Measurements from ENCODE around the gene ALX4.

The ALX4 gene

DNA sequence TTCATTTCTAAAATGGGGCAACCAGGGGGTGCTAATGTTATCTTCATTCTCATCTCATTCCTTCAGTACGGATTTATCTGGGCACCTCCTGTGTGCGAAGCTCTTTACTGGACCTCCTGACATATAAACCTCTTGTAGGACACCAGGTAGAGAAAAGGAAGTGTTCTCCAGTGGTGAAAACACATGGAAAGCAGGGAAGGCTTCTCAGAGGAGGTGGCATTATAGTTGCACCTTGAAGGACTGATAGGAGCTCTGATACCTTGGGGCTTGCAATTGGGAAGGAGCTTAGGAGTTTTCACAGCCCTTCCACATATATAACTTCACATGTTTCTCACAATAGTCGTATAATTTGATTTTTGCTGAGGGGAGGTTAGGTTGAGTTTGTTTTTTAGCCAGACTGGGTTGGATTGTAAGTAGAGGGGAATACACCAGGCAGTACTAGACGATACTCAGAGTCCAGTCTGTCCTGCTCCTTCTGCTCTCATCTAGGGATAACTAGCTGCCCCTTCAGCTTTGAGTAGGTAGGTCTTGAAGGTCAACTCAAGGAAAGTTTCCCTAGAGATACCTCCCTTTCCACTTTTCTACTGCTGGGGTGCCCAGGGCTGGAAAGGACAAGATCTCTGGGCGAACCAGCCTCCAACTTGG lies 34.0 kb upstream of the ALX4 start:
- Mint-ChIP-seq H3K4me1 (peaks cover 7% of the 10 kb centered on the region), H3K27ac (no peak overlapping the region), H3K36me3 (no peaks in the 10 kb centered on the region), H3K4me3 (no peak overlapping the region), H3K27me3 (peaks cover 44% of the 10 kb centered on the region), H3K9me3 (no peaks in the 10 kb centered on the region)
- no peak for ATAC-seq

DNA sequence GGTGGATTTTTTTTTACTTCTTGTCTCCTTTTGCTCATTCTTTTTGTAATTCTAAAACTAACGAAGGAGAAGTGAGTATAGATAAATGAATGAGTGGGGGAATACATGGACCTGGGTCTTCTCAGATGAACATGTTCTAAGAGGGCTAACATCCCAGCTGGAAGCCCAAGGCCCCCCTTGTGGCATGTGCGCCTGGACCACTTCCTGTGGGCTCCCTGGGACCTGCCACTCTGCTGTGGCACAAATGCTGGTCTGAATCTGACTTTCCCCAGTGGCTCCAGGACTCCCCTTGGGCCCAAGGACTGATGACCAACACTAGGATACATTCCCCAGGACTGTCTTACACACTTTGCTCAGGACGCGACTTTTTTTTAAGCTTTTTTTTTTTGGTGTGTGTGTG lies 32.7 kb upstream of the ALX4 start:
- Mint-ChIP-seq H3K27me3 (peaks cover 52% of the 10 kb centered on the region), H3K4me3 (no peak overlapping the region), H3K27ac (no peak overlapping the region), H3K9me3 (no peaks in the 10 kb centered on the region), H3K36me3 (no peaks in the 10 kb centered on the region), H3K4me1 (peaks cover 7% of the 10 kb centered on the region)
- ATAC-seq: no peak

DNA sequence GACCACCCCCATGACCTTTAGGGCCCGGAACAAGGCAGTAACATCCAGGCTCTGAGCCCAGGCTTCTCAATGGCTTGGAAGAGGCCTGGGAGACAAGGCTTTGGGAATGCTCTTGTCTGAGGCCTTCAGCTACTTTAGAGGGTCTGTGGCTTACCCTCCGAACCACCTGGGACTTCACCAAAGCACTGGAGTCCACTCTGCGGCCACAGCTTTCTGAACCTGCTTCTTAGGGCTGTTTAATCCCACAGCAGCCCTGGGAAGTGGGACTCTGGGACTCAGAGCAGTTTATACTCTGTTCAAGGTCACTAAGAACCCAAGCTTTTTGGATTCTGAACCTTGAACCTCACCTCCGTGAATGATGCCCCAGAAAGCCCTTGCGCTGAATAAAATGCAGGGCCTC lies 30.7 kb upstream of the ALX4 start:
- H3K36me3 Mint-ChIP-seq: no peaks in the 10 kb centered on the region
- no peak overlapping the region for H3K4me3 Mint-ChIP-seq
- H3K9me3 Mint-ChIP-seq: no peaks in the 10 kb centered on the region
- H3K27me3 Mint-ChIP-seq: peaks cover 56% of the 10 kb centered on the region
- H3K4me1 Mint-ChIP-seq: no peaks in the 10 kb centered on the region
- H3K27ac Mint-ChIP-seq: no peak overlapping the region
- ATAC-seq: no peak

DNA sequence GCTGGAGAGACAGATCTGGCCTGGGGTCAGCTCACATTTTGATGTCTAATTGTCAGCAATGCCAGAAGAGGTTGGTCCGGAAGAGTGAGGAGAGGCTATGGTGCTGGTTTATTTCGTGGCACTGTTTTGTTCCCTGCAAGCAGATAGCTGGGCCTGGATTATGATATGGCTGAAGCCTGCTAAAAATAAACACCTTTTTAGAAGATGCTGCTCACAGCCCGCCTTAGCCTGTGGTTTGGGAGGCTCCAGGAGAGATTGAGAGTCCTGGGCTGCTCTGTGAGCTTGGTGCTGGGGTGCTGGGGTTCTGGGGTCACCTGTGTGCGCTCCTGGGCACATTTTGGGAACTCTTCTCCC lies 29.6 kb upstream of the ALX4 start:
- Mint-ChIP-seq H3K27me3 (peaks cover 66% of the 10 kb centered on the region), H3K36me3 (no peaks in the 10 kb centered on the region), H3K4me3 (no peak overlapping the region), H3K9me3 (no peaks in the 10 kb centered on the region), H3K4me1 (no peaks in the 10 kb centered on the region), H3K27ac (no peak overlapping the region)
- no peak for ATAC-seq

DNA sequence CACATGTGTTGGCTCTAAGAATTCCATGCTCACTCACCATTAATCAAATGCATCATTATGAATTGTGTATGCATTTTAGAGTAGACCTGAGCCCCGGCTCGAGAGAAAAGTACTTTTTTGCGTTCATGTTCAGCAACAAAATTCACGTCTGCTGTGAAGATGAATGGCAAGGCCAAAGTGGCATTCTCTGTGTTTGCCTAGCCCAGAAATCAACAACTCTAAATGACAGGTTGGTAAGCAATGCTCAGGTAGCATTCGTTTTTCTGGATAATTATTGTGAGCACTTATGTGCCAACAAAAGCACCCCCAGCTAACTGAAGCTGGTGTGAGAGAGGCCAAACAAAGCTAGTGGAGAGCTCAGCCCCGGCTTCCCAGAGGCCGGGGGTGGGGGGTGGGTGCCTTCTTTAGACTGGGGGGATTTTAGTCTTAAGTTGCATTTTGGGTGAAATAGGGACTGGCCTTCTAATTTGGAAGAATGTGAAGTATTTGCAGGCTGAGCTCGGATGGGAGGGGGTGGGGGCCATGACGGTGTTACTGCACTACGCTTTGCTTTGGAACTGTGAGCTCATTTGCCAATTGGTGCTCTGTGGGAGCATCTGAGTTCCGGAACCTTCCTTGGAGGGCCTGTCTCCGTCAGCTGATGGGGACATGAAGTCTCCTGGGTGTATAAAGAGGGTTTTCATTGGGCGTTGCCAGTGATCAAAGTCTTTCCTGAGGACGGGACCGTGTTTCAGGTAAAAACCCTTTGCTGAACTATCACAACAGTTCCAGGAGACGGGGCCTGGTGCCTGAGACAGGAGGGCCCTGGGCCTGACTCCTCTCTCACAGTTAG lies 29.0 kb upstream of the ALX4 start:
- Mint-ChIP-seq H3K9me3 (no peaks in the 10 kb centered on the region), H3K4me3 (no peak overlapping the region), H3K27me3 (peaks cover 72% of the 10 kb centered on the region), H3K4me1 (no peaks in the 10 kb centered on the region), H3K36me3 (no peaks in the 10 kb centered on the region), H3K27ac (no peak overlapping the region)
- no peak for ATAC-seq

DNA sequence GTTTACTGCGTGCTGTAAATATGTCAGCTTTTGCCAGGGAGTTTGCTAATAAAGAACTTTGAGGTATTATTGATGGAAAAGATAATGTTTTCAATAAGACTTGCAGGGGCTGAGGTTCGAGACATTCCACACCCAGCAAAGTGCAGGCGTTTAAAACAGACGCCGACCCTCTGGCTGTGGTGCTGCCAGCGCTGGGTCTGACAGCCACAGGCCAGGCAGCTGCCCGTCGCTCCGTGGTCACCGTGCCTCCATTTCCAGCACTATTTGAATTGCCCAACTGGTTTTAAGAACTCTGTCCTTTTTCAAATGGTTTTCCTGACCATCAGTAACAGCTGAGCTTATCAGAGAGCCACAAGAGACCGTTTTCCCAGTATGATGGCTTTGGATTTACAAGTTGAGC lies 28.1 kb upstream of the ALX4 start:
- H3K27me3 Mint-ChIP-seq: peaks cover 78% of the 10 kb centered on the region
- no peak overlapping the region for H3K27ac Mint-ChIP-seq
- H3K4me1 Mint-ChIP-seq: no peaks in the 10 kb centered on the region
- H3K9me3 Mint-ChIP-seq: no peaks in the 10 kb centered on the region
- no peak overlapping the region for H3K4me3 Mint-ChIP-seq
- ATAC-seq: no peak
- no peaks in the 10 kb centered on the region for H3K36me3 Mint-ChIP-seq

DNA sequence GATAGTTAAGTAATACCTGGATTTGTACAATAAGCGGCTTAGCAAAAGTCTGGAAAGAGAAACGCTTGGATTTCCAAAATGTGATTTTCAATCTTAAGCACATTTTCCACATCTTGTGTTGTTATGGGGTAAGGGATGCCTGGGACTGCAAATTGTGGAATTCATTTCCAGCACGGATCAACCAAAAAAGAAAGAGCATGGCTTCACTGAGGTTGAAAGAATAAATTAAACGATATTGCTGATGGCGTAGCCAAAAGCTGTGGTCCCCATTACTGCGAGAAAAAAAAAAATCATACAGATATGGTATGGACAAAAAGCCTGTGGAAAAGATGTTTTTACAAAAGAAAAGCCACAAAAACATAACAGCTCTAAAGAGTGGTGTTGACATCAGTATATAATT lies 26.0 kb upstream of the ALX4 start:
- Mint-ChIP-seq H3K9me3 (no peaks in the 10 kb centered on the region), H3K27ac (no peak overlapping the region), H3K4me1 (no peaks in the 10 kb centered on the region), H3K27me3 (peaks cover 85% of the 10 kb centered on the region), H3K4me3 (no peak overlapping the region), H3K36me3 (no peaks in the 10 kb centered on the region)
- ATAC-seq: no peak

DNA sequence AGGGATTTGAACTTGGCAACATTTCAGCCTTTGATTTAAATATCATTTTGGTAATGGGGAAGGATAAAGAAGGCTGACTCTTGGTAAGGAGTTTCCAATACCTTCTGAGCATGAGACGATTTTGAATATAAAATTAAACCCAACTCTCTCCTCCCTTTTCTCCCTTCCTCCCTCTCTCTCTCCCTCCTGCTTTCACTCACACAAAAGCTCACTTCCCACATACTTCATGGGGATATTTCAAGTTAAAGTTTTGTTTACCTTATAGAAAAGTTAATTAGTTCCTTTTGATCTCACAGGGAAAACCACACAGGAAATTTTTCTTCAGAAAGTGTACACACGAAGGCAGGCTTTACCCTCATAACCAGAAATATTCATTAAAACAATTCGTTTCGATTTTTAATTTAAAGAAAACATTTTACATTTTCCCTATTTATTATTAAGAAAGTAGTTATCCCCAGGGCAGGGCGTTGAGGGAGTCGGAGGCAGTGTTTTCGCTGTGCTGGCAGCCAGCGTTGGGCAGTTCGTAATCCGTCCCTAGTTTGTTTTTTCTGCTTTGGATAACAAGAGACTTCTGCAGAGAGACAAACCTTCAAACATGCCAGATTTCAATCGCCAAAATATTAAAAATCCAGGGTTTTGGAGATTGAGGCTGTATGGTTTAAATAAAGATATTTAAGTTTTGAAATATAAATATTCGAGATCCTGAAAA lies 25.3 kb upstream of the ALX4 start:
- Mint-ChIP-seq H3K4me1 (no peaks in the 10 kb centered on the region), H3K4me3 (no peak overlapping the region), H3K27me3 (peaks cover 83% of the 10 kb centered on the region), H3K9me3 (no peaks in the 10 kb centered on the region), H3K27ac (no peak overlapping the region), H3K36me3 (no peaks in the 10 kb centered on the region)
- no peak for ATAC-seq

DNA sequence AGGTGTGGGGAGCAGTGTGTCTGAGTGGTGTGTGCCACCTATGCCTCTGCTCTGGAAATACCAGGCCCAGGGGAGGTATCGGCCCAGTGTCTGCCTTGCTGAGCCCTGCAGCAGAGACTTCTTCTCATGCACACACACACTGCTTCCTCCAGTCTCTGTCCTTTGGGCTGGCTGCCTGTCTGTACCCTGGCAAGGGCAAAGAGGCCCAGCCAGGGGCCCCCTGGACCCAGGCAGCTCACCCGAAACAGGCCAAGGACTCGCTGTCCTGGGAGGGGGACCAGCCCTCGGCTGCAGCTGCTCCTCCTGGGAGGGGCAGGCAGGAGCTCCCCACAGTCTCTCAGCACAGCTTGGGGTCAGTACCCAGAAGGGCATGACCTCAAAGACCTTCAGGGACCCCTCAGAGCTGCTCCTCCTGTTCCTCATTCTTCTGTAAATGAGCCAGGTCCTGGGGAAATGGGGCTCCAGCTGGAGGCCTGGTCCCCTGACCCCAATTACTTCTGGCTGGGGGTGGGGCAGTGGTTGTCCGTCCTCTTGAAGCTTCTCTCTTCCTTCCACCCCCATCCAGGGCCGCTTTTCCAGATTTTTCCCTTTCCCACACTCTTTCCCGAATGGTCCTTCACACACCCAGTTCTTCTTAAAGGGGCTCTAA lies 24.5 kb upstream of the ALX4 start:
- no peak overlapping the region for H3K4me3 Mint-ChIP-seq
- no peak for ATAC-seq
- no peak overlapping the region for H3K27ac Mint-ChIP-seq
- no peaks in the 10 kb centered on the region for H3K36me3 Mint-ChIP-seq
- no peaks in the 10 kb centered on the region for H3K4me1 Mint-ChIP-seq
- peaks cover 83% of the 10 kb centered on the region for H3K27me3 Mint-ChIP-seq
- no peaks in the 10 kb centered on the region for H3K9me3 Mint-ChIP-seq

DNA sequence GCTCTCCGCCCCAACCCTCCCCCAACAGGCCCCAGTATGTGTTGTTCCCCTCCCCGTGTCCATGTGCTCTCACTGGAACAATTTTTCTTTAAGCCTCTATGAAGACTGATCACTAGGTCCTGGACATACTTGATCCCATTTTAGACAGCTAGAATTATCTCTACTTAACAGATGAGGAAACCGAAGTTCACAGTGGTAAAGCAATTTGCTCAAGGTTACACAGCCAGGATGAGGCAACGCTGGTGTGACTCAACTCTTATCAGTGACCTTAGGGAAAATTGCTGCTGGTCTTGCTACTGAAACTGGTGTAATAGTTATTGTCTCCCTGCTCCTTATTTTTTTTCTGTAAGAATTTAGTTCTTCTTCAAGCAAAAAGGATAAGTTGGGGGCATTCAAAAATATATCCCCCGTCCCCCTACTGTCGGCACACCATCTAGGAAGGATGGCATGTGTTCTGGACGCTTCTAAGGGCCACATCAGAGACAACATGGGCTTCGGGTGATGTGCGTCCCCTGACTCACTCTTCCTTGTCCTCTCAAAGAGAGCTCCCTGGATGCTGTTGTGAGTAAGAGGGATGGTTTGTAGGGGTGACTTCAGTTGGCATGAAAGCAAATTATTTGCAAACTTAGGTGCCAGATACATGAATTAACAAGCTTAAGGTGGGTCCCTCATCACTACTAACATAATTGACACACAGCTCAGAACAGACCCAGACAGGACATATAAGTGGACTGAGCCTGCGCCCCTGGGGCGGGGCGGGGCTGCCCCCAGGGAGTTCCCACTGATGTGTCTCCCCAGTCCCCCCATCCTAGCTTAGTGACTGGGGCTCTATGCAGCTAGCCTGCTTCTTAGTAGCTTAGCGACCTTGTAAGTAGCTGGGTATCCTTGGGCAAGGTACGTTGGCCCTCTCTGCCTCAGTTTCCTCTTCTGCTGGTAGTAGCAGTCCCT lies 23.6 kb upstream of the ALX4 start:
- no peaks in the 10 kb centered on the region for H3K36me3 Mint-ChIP-seq
- no peaks in the 10 kb centered on the region for H3K9me3 Mint-ChIP-seq
- H3K4me1 Mint-ChIP-seq: no peaks in the 10 kb centered on the region
- no peak for ATAC-seq
- peaks cover 83% of the 10 kb centered on the region for H3K27me3 Mint-ChIP-seq
- H3K27ac Mint-ChIP-seq: no peak overlapping the region
- H3K4me3 Mint-ChIP-seq: no peak overlapping the region

DNA sequence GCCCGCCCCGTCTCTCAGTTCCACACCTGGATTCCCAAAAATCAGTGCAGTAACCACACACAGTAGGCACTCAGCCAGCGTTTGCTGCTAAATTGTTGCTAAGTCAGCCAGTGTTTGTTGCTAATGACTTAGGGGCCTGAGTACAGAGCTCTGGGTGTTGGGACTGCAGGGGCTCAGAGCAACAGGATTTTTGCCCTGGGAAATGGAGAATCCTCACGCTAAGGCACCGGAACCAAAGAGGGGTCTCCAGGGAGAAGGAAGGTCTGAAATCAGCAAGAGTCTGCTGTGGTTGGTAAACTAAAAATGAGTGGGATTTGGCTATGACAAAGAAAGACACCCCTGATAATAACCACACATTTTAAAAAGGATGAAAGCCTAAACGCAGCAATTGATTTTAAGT lies 22.7 kb upstream of the ALX4 start:
- Mint-ChIP-seq H3K4me1 (no peaks in the 10 kb centered on the region), H3K9me3 (no peaks in the 10 kb centered on the region), H3K27ac (no peak overlapping the region), H3K36me3 (no peaks in the 10 kb centered on the region), H3K27me3 (peaks cover 83% of the 10 kb centered on the region), H3K4me3 (no peak overlapping the region)
- ATAC-seq: no peak

DNA sequence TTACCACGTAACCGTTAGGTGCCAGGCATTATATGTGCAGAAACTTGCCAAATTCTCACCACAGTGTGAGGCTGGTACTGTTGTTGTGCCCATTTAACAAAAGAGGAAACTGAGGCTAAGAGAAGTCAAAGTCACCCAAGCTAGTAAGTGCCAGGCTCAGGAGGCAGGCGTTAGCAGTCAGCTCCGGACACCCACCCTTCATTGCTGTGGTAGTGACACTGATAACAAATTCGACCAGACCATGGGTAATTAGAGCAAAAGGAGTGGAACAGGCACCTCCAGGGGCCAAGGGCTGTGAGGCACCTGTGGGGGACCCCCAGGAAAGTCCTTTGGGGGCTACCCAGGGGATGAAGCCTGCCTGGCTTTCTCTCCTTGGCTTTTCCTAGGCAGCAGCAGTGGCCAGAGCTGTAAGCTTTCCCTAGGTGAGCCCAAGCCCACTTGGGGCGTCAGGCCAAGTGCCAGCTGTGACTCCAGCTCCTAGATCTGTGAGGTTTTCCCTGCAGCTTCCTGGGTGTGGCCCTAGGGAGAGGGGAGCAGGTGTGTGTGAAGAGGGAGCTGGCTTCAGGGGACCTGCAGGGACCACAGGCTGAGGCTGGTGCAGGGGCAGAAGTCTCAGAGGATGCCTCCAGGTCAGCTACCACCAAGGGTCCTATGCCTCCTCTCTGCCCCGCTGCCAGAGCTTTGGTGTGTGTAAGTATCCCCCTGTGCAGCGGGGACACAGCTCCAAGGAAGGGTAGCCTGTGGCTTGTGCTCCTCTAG lies 19.7 kb upstream of the ALX4 start:
- H3K9me3 Mint-ChIP-seq: no peaks in the 10 kb centered on the region
- no peaks in the 10 kb centered on the region for H3K4me1 Mint-ChIP-seq
- ATAC-seq: no peak
- H3K36me3 Mint-ChIP-seq: no peaks in the 10 kb centered on the region
- peaks cover 84% of the 10 kb centered on the region for H3K27me3 Mint-ChIP-seq
- no peak overlapping the region for H3K27ac Mint-ChIP-seq
- no peak overlapping the region for H3K4me3 Mint-ChIP-seq

DNA sequence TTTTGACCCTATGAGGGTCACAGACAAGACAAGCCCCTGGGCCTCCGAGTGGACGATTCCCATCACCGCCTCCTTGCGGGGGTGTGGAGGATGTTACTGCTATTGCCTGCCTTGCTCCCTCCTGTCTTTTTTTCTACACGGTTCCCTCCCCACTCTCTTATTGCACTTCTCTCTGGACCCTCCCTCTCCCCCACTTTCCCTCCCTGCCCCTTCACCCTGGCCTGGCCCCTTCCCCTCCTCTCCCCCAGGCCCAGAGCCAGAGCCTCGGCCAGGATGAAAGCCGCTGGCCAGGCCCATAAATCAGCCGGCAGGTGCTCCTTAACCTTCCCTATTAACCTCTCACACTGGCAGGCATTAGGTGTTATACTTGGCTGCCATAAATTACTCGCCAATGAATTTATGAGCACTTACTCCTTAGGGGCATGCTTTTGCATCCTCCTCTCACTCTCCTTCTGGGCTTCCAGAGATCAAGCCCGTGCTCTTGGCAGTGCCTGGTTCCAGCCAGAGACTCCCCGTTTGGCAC lies 18.3 kb upstream of the ALX4 start:
- ATAC-seq: no peak
- peaks cover 78% of the 10 kb centered on the region for H3K27me3 Mint-ChIP-seq

DNA sequence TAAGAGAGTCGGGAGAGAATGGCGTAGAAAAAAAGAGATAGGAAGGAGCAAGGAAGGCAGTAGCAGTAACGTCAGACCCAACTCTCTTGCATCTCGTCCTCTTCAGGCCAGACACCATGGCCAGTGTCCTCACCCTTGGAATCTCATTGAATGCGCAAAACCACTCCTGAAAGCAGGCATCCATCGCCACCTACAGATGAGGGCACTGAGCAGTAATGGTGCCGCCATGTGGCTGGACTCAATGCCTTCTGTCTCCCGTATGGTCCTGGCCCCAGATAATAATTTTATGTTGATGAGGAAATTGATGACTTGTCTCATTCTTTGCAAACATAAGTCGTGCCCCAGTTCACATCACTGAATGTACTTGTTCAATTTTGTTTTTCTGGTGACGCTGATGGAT lies 17.8 kb upstream of the ALX4 start:
- H3K9me3 Mint-ChIP-seq: no peaks in the 10 kb centered on the region
- H3K36me3 Mint-ChIP-seq: no peaks in the 10 kb centered on the region
- H3K4me3 Mint-ChIP-seq: no peak overlapping the region
- H3K27ac Mint-ChIP-seq: no peak overlapping the region
- H3K4me1 Mint-ChIP-seq: no peaks in the 10 kb centered on the region
- H3K27me3 Mint-ChIP-seq: peaks cover 74% of the 10 kb centered on the region
- no peak for ATAC-seq

More for the DNA sequence above, 18.3 kb upstream of the ALX4 start:
- Mint-ChIP-seq H3K36me3 (no peaks in the 10 kb centered on the region), H3K4me1 (no peaks in the 10 kb centered on the region), H3K4me3 (no peak overlapping the region), H3K9me3 (no peaks in the 10 kb centered on the region), H3K27ac (no peak overlapping the region)
